OCI-LY7 (cell line): ENCODE measurements around the gene PPP1R26.

Experiments
- CTCF ChIP-seq: fragments of 200-600 bp; sonication (generic); conservative IDR thresholded peaks from 2 replicates; pipeline ENCODE4 v1.5.1; 2014; ENCODE audit warnings: mild to moderate bottlenecking, antibody characterized with exemption, low read length, moderate library complexity, mixed read lengths
- EZH2phosphoT487 ChIP-seq: fragments of 200-600 bp; sonication (generic); IDR thresholded peaks from 2 replicates; pipeline ENCODE4 v1.6.1; 2018; ENCODE audit warnings: low read depth, borderline replicate concordance, mild to moderate bottlenecking, mixed run types, antibody characterized with exemption, low read length, moderate library complexity, mixed read lengths

GRCh38 chr9:135498381-135499126 lies 19.0 kb downstream of the PPP1R26 start:
- TF ChIP-seq CTCF (no peak), EZH2phosphoT487 (no peak)
